Activated naive CD4-positive, alpha-beta T cell treated with anti-CD3 and anti-CD28 coated beads, Interleukin-2, amount 10 ng/mL, durations not matched to agents 5 hours and 36 hours (primary cell): ENCODE data around the gene NDUFB5. TPM values are rescaled to one million over a fixed set of nuclear protein-coding genes. Genes with fewer than 3 reads are reported as not detected.

Source experiments
- total RNA-seq, 2 experiments: library from RNA; stranded (reverse); gene quantifications; one replicate each; pipeline ENCODE4 v1.2.3, GENCODE V29; 2021

NDUFB5 gene
- total RNA-seq = 10 to 100 TPM; 90.5 to 93.4 TPM

DNA sequence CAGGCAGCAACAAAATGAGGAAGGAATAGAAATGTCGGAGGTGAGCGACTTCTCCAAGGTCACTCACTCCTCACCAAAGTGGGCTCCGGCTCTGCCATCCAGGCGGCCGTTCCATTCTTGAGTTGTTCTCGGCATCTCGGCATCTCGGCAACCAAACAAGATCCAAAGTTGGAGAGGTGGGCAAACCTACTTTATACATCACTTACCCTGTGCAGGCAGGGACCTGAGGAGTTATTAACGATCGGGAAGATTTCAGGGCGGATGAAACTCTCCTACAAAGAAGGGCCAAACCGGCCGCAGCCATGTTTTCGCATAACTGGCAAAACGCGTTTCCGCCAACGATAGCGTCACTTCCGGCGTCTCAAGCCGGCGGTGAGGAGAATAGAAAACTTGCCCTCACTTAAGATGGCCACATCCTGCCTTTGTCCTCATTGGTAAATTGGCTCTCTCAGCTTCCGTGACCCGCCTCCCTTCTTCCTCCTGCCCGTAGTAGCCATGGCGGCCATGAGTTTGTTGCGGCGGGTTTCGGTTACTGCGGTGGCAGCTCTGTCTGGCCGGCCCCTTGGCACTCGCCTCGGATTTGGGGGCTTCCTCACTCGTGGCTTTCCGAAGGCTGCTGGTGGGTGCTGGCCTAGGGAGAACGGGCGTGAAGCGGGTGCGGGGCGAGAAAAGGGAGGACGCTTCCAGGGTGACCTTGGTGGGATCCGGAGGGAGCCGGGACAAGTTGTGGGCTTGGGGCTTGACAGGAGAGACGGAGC lies at the start of gene NDUFB5, which contains the start of gene MRPL47:
Gene NDUFB5 (plus strand): TSS at position 474 of the 758 bp plus-strand sequence. CDS start 22 bp downstream, at position 496.
Gene MRPL47 (minus strand): TSS at position 318 of the 758 bp plus-strand sequence. CDS start 14 bp downstream, at position 304.

DNA sequence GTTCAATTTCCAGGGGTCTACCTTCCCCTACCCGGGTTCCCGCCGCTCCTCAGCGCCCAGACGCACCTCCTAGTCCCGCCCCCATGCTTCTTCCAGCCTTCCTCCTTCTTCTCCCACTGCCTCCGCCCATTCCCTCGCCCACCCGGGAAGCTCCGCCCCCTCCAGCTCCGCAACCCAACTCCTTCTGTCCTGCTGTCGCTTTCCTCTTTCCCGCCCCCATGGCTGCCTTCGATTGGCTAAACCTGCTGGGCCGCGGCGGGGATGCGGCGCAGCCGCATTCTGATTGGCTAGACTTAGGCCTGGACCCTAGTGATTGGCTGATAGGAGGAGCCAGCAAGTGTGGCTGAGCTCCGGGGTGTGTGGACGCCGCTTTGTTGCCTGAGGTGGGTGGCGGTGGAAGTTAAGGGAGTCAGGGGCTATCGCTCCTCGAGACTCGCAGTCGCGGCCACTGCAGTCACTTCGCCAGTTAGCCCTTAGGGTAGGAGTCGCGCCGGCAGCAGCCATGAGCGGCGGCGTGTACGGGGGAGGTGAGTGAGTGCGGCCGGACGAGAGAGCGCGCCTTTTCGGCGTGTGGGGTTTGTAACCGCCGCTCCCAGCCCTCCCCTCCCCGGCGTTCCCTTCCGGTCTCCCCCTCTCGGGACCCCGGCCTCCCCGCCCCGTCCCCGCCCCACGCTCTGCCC lies 41.9 kb upstream of the NDUFB5 start, which contains the start of gene ACTL6A:
Gene ACTL6A (plus strand): TSS at position 336 of the 680 bp plus-strand sequence. CDS start 167 bp downstream, at position 503.

DNA sequence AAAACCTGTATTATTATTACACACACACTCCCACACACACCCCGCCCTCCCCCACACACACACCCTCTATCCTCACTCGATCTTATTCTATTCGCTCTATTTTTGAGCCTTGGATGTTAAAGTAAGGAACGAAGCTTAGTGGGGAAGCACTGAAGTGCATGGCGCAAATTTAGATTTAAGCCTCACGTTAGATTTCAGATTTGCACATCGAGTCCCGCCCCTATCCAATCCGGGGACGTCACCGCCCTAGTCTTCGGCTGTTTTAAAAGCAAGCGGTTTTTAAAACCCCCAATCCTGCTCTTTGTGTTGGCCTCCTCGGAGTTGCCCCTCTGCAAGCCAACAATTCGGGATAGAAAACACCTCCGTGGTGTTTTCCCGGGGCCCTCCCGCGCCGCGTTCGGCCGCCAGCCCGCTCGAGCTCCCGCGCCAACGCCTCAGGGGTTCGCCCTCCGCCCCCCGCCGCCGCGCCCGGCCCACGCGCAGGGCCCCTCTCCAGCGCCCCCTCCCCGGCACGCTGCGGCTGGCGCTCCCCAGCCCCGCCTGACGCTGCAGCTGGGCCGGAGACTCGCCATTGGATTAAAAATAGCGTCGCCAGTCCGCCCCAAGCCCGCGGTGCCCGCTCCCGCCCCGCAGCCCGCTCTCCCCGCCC lies 48.0 kb downstream of the NDUFB5 start, which contains the start of gene USP13:
Gene USP13 (plus strand): TSS at position 594 of the 649 bp plus-strand sequence. CDS start 186 bp downstream, outside the sequence.

Other genes with a start within 250 kb of the NDUFB5 start
- gene GNB4, start 153.3 kb upstream of the NDUFB5 start, total RNA-seq = 1 to 10 TPM; 2.3 to 3.8 TPM
- gene ACTL6A, start 41.9 kb upstream of the NDUFB5 start, total RNA-seq = 10 to 100 TPM; 65.3 to 71.8 TPM
- 10 to 100 TPM; 27.6 to 27.8 TPM for gene MRPL47, start 156 bp upstream of the NDUFB5 start, total RNA-seq
- 1 to 10 TPM; 7.7 to 7.9 TPM for gene USP13, start 48.2 kb downstream of the NDUFB5 start, total RNA-seq